GM18498 (cell line): ENCODE data around the gene ADAMTS16.

Experiments
- ATAC-seq: cut with Tn5 transposase; IDR thresholded peaks from one replicate; pipeline ENCODE4 v1.9.1; 2021; ENCODE audit warnings: mild to moderate bottlenecking, moderate library complexity; ENCODE audit not compliant: unreplicated experiment

The ADAMTS16 gene

DNA sequence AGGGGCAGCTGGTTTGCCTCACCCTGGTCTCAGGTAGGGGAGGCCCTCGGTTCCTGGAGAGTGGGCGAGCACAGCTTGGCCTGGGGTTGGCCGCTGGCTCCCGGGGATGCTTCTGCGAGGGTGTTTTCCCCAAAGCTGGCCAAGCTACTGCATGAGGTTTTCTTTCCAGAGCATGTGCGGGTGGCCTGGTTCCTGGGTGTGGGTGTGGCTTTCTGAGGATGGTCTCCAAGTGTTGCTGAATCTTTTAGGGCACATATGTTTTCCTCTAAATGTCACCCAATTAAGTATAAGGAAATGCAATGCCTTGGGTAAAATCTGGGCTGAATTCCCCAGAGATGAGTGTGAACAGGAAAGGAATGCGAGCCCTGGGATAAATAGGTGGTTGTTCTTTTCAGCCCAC, 166.6 kb downstream of the ADAMTS16 start:
- no peak for ATAC-seq

- no peak for ATAC-seq
Measured at GRCh38 chr5:5308319-5308718, 168.2 kb downstream of the ADAMTS16 start.

DNA sequence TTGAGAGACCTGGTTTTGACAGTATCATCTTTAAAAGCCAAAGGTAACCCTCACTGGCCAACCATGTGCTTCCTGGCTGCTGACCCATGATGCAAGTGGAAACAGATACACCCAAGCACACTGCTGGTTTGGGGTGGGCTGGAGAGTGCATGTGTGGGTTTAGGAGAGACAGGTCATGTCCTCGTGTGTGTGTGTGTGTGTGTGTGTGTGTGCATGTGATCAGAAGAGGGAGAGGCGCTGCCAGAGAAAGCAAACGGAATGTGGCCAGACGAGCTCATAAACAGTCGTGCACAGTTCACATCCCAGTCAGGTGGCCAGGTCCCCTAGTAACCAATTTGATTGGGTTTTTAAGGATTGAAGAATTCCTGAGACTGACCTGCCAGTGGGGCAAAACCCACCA, 169.5 kb downstream of the ADAMTS16 start:
- no peak for ATAC-seq

GRCh38 chr5:5313101-5313635, 173.0 kb downstream of the ADAMTS16 start:
- ATAC-seq: no peak

- no peak for ATAC-seq
Measured at GRCh38 chr5:5314166-5314565, 174.0 kb downstream of the ADAMTS16 start.

DNA sequence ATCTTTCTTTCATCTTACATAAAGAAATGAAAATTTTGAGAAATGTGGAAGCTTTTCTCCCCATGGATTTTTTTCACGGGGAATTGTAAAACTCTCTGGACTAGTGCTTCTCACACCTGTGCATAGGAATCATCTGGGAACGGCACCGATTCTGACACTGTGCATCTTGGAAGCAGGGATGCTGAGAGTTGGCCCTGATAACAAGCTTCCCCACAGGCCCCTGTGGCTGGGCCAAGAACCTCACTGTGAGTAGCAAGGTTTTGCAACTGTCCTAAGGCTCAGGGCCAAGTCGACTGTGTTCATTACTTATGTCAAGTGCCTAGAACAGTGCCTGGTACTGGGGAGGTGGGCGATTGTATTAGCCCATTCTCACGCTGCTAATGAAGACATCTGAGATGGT, 174.5 kb downstream of the ADAMTS16 start:
- ATAC-seq: no peak

- ATAC-seq: no peak
Measured at GRCh38 chr5:5315068-5315980, 175.2 kb downstream of the ADAMTS16 start.

DNA sequence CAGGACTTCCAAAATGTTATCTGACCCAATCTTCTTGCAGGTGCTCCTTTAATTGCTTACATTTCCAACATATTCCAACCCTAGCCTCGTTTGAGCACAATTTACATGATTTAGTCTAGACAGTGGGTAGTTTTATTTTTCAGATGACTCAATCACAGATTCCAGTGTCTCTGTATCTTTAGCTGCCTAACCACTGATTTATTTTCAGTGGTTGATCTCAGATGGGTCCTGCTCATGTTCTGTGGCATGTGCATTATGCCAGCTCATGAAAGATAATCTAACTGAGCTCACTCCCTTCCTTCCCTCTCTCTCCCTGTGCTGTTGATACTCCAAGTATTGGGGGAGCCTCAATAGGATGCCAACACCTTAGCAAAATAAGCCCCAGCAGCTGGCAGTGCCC, 176.2 kb downstream of the ADAMTS16 start:
- no peak for ATAC-seq

GRCh38 chr5:5317976-5318375, 177.8 kb downstream of the ADAMTS16 start:
- ATAC-seq: no peak

DNA sequence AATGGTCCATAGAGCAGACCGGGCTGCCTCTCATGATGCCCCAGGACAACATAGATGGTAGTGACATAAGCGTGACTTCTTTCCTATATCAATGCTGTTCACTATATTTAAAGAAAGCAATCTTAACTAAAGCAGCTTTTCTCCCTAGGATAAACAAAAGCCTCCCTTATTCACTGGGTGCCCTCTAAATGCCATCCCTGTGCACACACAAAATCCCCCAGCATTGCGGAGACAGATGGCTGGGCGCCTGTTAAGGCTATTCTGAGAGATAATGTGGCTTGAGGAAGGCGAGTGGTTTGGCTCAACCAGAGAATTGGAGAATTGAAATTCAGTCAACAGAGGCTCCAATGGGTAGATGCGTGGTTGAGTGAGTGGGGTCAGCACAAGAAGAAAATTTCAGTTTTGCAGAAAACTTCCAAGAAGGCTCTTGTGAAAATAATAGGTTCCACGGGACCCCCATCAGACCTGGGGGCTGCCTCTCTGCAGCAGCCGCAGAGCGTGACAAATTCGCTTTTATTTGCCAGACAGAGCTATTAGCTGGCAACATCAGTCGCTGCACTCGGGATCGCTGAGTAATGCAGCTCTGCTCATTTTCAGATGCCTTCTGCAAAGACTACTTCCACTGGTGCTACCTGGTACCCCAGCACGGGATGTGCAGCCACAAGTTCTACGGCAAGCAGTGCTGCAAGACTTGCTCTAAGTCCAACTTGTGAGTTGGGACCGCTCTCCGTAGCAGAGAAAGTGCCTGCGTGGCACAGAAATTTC, 178.5 kb downstream of the ADAMTS16 start:
- no peak for ATAC-seq

DNA sequence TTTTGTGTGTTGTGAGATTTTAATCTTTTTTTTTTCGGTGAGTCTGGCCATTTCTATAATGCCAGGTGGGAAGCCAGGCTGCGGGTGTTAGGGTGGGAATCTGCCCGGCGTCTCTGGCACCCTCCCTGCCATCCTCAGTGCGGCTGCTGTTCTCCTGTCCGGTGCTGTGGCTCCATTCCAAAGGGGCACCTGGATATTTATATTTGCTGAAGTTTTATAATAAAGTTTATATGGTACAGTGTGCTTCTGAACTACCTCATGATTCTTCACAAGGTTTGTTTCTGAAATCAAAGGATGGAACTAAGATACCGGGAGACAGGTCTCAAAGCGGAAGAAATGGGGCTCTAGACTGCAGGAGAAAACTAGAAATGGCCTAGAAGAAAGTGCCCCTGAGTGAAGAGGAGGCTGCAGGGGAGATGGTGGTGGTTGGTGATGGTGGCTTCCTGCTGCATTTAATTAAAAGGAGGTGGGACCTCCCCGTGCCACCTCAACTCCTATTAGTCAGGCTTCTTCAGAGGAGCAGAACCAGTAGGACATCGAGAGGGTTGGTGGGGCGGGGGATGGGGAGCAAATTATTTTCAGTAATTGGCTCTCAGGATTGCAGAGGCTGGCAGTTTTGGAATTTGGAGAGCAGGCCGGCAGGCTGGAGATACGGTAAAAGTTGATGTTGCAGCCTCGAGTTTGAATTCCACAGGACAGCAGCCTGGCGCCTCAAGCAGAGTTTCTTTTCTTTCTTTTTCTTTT, 180.1 kb downstream of the ADAMTS16 start:
- no peak for ATAC-seq

DNA sequence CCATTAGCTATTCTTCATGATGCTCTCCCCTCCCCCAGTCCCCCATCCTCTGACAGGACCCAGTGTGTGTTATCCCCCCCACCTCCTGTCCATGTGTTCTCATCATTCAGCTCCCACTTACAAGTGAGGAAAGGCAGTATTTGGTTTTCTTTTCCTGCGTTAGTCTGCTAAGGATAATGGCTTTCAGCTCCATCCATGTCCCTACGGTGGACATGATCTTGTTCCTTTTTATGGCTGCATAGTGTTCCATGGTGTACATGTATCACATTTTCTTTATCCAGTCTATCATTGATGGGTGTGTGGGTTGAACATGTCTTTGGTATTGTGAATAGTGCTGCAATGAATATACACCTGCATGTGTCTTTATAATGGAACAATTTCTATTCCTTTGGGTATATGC, 181.0 kb downstream of the ADAMTS16 start:
- no peak for ATAC-seq

- ATAC-seq: no peak
Measured at GRCh38 chr5:5323551-5323950, 183.4 kb downstream of the ADAMTS16 start.

DNA sequence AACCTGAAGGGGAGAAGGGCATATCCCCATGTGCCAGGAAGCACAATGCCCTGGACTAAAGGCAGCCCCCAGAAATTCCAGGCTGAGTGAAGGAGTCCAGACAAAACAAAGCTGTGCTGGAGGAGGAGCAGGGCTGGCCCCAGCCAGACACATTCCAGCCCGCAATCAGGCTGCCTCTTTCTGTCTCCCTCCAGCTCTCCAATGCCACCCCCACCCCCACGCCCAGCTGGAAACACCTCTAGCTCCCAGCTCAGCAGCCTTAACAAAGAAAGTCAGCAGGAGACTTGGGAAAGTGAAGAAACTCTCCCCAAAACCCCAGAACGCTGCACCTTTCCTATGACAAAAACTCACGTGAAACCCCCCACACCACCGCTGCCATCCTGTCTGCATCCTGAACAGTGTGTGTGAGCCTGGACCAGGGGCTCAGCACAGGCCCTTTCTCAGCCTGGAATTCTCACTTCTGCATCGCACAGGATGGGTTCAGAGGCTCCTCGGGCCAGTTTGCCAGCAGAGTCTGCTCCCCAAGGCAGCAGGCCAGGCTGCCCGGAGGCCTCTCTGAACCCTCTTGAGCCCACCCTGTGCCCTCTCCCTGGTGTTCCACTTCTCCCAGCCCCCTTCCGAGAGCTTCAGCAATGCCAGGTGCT, 186.1 kb downstream of the ADAMTS16 start:
- ATAC-seq: no peak

- no peak for ATAC-seq
Measured at GRCh38 chr5:5327126-5327525, 187.0 kb downstream of the ADAMTS16 start.

GRCh38 chr5:5330728-5331452, 190.8 kb downstream of the ADAMTS16 start:
- no peak for ATAC-seq

DNA sequence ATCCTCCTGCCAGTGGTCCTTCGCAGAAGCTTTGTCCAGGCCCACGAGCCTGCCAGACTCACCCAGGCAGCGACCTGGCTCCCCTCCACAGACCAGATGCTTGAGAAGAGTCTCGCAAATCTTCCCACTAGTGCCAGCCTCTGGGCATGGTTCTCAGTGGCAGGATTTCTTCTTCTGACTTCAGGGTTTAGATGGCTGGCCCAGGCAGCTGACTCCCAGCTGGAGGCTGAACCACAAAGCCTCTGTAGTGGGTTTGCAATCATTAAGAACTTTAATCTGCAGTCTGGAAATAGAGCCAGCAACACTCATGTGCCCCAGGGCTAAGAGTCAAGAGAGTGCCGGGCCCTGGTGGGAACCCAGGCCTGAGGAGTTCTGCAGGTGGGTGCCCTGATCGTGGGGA, 191.7 kb downstream of the ADAMTS16 start:
- no peak for ATAC-seq

GRCh38 chr5:5332287-5332686, 192.2 kb downstream of the ADAMTS16 start:
- ATAC-seq: no peak

- ATAC-seq: no peak
Measured at GRCh38 chr5:5335107-5335506, 195.0 kb downstream of the ADAMTS16 start.

DNA sequence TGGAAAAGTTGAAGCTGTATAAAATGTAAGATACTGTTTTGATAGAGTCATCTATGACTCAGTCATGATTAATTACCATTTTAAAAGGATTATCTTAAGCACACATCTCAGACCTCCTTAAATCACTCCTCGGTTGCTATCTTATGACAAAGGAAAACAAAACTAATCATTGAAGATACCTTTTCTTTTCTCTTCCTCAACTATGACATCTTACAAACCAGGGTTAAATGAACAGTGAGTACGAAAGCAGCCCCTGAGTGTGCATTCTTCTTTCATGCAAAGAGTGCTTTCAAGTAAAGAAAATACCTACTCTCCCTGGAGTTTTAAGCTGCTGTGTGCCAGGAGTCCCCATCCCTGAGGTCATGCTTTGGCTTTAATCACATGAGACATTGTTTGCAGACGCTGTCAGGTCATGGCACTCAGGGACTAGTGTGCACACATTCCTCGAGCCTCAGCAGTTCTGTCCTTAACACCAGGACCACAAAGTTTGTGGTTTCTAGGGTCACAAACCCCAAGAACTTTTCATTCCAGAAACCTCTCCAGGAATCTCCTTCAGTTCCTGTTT, 195.7 kb downstream of the ADAMTS16 start:
- no peak for ATAC-seq
